GM04503 (cell line): ENCODE results near the gene FAM131C.

Experiments
- DNase-seq: peaks from one replicate; pipeline ENCODE4 v3.0.0-alpha.2; 2012; ENCODE audit warnings: low read depth

The FAM131C gene

DNA sequence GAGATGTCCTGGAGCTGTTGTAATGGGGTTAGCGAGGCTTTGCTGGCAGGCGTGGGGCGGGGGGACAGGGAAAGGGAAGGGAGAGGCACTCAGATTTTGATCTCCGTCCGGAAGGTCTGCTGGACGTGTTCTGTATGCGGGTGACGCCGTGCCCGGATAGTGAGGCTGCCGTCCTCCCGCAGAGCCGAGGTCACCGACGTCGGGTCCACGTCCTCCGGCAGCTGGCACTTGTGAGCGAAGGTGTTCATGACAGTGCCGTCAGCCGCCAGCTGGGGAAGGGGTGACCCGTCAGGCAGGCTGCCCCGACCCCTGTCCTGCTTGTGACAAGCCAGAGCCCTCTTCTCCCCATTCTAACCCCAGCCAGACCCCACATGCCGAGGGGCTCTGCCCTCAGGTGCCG is 58.0 kb downstream of the FAM131C start:
- no peak for DNase-seq

- no peak for DNase-seq
Measured at GRCh38 chr1:16014509-16015482, 58.7 kb downstream of the FAM131C start.

DNA sequence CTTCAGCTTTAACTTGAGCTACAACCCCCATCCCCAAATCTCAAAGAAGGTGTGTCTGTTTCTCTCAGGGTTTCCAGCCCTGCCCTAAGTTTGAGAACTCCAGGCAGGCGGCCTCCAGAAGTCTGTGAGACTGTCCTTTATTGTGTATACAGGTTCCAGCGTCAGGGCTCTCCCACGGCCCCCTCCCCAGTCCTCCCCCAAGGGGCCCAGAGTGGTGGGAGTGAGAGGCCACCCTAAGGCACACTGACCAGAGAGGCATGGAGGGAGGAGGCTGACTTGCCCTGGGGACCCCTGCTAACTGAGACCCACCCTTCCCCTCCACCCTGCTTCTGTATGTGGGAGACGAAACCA is 59.6 kb downstream of the FAM131C start:
- no peak for DNase-seq

- DNase-seq = no peak
Measured at GRCh38 chr1:16013220-16013907, 60.1 kb downstream of the FAM131C start.

DNA sequence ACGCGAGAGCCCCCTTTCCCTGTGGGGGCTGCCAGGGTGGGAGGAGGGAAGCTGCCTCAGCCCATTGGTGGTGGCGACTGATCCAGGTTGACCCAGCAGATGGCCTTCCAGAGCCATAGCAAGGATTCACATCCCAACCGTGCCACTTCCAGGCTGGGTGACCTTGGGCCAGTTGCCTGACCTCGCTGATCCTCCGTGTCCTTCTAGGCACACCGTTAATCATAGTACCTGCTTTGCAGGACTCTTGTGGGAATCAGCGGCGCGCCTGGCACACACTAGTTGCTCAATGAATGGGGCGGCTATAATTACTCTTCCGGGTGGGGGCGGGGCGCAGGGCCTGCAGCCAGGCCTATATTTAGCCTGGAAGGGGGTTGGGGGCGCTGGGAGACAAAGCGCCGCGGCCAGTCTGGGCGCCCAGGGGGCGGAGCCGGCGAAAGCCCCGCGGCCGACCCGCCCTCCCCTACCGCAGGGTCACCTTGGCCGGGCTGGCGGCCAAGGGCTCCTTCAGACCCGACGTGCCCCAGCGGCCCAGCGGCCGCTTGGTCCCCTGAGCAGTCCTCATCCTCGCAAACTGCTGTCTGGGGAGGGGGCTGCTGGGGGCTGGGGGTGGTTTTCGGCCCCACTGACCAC is 60.7 kb downstream of the FAM131C start:
- DNase-seq = no peak

GRCh38 chr1:16011936-16012589 is 61.4 kb downstream of the FAM131C start:
- DNase-seq = no peak

DNA sequence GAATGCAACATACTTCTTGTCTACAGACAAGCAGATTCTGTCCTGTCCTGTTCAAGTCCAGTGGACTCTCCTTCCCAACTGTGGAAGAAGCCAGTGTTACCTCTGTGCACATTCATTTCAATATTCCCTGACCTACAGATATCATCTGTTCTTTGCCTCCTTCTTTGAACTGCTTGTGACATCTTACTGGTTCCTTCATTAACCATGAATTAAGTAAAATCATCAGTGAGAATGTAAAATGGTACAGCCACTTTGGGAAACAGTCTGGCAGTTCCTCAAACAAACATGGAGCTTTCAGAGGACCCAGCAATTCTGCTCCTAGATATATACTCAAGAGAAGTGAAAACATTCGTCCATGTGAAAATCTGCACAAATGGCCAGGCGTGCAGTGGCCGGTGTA is 62.6 kb downstream of the FAM131C start:
- DNase-seq = no peak

DNA sequence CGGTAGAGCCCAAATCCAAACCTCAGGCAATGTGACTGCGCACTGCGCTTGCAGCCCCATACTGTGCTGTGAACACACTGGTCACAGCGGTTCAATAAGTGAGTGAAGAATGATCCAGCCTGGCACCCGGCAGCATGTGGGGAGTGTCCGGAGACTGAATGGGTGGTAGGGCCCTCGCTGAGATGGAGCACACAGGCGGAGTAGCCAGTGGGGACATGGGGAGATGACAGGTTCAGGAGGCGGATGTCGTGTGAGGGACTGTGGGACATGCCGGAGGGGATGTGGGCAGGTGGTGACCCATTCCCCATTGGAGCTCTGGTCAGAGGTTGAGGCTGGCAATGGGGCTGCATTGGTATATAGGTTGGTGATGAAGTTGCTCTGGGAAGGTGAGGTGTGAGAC is 63.8 kb downstream of the FAM131C start:
- DNase-seq = no peak

DNA sequence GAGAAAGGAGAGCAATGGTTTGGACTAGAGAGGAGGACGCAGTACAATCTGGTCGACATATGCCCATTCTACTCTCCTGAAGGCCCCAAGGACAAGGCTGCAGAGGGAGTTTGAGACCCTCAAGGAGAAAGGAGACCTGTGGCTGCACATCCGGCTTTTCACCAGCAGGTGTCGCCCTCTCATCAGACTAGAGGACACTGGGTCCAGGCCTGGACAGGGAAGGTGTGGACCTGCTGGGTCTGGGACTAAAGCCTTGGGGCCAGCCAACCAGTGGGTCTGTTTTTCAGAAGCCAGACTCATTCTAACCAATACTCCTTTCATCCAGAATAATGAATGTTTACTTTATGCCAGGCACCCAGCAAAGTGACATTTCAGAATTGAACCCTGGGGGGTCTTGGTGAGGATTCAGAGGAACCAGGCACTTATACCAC is 64.4 kb downstream of the FAM131C start:
- no peak for DNase-seq
